ENCODE results near the gene RASD1. TPM values are rescaled to one million over a fixed set of nuclear protein-coding genes. Genes with fewer than 3 reads are reported as not detected.

RASD1 gene
- total and polyA plus RNA-seq, 11 donors = 1.5 to 79.2 (median 17.5) TPM

DNA sequence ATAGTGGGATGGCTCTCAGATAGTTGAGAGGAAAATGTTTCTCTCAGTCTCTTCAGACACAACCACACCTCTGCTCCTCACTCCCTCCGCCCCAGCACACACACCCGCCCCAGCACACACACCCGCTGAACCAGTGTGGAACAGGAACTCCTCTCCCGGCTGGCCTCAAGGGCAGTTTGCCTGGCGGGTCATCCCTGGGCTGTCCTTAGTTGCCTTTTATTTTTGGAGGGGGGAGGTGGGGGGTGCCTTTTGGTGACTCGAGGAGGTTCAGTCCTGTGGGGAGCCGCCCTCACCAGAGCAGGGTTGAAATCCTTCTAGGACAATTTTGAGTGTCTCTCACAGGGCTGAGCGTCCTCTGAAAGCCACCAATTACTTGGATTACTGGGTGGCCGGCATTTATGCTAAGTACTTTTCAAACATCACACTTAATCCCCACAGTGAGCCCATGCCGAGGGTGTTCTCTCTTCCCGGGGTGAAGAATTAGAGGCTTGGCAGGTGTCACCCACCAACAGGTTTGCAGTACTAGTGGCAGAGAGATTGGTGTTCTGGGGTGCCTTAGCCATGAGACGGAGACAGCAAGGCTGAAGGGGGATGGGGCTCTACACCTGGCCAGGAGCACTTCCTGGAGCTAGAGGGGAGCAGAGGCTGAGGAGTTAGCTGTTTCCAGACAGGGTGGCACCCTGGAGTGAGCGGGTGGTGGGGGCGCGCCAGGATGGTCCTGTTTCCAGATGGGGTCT lies 2.8 kb downstream of the RASD1 start:
- Histone ChIP-seq H3K27me3 (peaks cover 0 to 7% (median 0%) of the 10 kb centered on the region in 9 donors), H3K4me1 (peaks cover 0 to 77% (median 32%) of the 10 kb centered on the region in 12 donors), H3K9me3 (no peaks in the 10 kb centered on the region), H3K36me3 (peaks cover 0 to 45% (median 31%) of the 10 kb centered on the region in 9 donors), H3K27ac (peak overlapping the region in 10 of 12 donors; percentile 6 to 95 (median 82)), H3K4me3 (peak overlapping the region in 1 of 12 donors; percentile 62)
- WGBS, 4 donors = 53 to 60% (median 55%) methylated on average over 14 to 15 of the region's 15 CpGs
- intact Hi-C loops (cut with DNase I) = loop anchor here in 5 of 10 donors (5.0 to 10.0 kb wide), 5 partner anchors 71 to 151 kb away; no protein-coding TSS in a partner anchor
- ATAC-seq (peak in 3 of 4 donors; percentile 5 to 52 (median 39)), DNase-seq (peak in 2 of 5 donors; percentile 46 to 58)
- TF ChIP-seq CTCF (IDR thresholded peaks at IDR 0.05) (no peak), POLR2A (IDR thresholded peaks at IDR 0.05) (no peak)

- WGBS, 4 donors = 86 to 90% (median 89%) methylated on average over 9 of the region's 9 CpGs
- Histone ChIP-seq H3K27ac (peak overlapping the region in 5 of 12 donors; percentile 9 to 93 (median 50)), H3K4me1 (peaks cover 0 to 77% (median 32%) of the 10 kb centered on the region in 12 donors), H3K9me3 (no peaks in the 10 kb centered on the region), H3K36me3 (peaks cover 0 to 54% (median 39%) of the 10 kb centered on the region in 9 donors), H3K27me3 (peaks cover 0 to 7% (median 0%) of the 10 kb centered on the region in 9 donors), H3K4me3 (no peak overlapping the region)
- intact Hi-C loops (cut with DNase I) = loop anchor here in 5 of 10 donors (5.0 to 10.0 kb wide), 5 partner anchors 70 to 152 kb away; no protein-coding TSS in a partner anchor
- DNase-seq (no peak), ATAC-seq (no peak)
- TF ChIP-seq CTCF (IDR thresholded peaks at IDR 0.05) (no peak), POLR2A (IDR thresholded peaks at IDR 0.05) (no peak)
These were observed 3.6 kb downstream of the RASD1 start for GRCh38 chr17:17492571-17492970.

- Histone ChIP-seq H3K4me3 (no peak overlapping the region), H3K4me1 (peaks cover 0 to 76% (median 31%) of the 10 kb centered on the region in 12 donors), H3K27me3 (peaks cover 0 to 7% (median 0%) of the 10 kb centered on the region in 9 donors), H3K9me3 (no peaks in the 10 kb centered on the region), H3K36me3 (peaks cover 0 to 59% (median 43%) of the 10 kb centered on the region in 9 donors), H3K27ac (peak overlapping the region in 3 of 12 donors; percentile 7 to 90 (median 18))
- intact Hi-C loops (cut with DNase I) = loop anchor here in 5 of 10 donors (5.0 to 10.0 kb wide), 5 partner anchors 70 to 153 kb away; no protein-coding TSS in a partner anchor
- DNase-seq = no peak
- TF ChIP-seq POLR2A (IDR thresholded peaks at IDR 0.05) = no peak
- no peak for TF ChIP-seq CTCF (IDR thresholded peaks at IDR 0.05)
- WGBS, 4 donors = 78 to 81% (median 78%) methylated on average over 11 of the region's 11 CpGs
- ATAC-seq = no peak
These were observed 4.1 kb downstream of the RASD1 start for GRCh38 chr17:17492085-17492484.

GRCh38 chr17:17491546-17491988 lies 4.6 kb downstream of the RASD1 start:
- Histone ChIP-seq H3K9me3 (no peaks in the 10 kb centered on the region), H3K36me3 (peaks cover 0 to 59% (median 43%) of the 10 kb centered on the region in 9 donors), H3K4me1 (peaks cover 0 to 73% (median 28%) of the 10 kb centered on the region in 12 donors), H3K27me3 (peaks cover 0 to 7% (median 0%) of the 10 kb centered on the region in 9 donors), H3K27ac (peak overlapping the region in 2 of 12 donors; percentile 2 to 90), H3K4me3 (no peak overlapping the region)
- ATAC-seq (no peak), DNase-seq (no peak)
- TF ChIP-seq CTCF (IDR thresholded peaks at IDR 0.05) = no peak
- 70 to 85% (median 81%) methylated on average over 7 to 17 of the region's 17 CpGs for WGBS, 4 donors
- intact Hi-C loops (cut with DNase I) = loop anchor here in 5 of 10 donors (5.0 to 10.0 kb wide), 5 partner anchors 69 to 153 kb away; no protein-coding TSS in a partner anchor
